Adipose tissue (tissue), 3 donors: ENCODE results near the gene DEGS2. TPM values are rescaled to one million over a fixed set of nuclear protein-coding genes. Genes with fewer than 3 reads are reported as not detected.

Source experiments
- H3K27ac ChIP-seq: one replicate; pipeline ENCODE4 v1.5.1; 2013; ENCODE audit warnings: low read depth, low read length
- WGBS, 3 donors: extraction: QIAGEN DNeasy Blood & Tissue Kit; methylation state at CpG; one replicate each; pipeline ENCODE4 v1.1.7; 2013; 5-methylcytosine and 5-hydroxymethylcytosine counted together
- polyA plus RNA-seq, 3 donors: library from polyadenylated mRNA; stranded (reverse); fragments of 200-250 nt; gene quantifications; one replicate each; pipeline ENCODE4 v1.2.3, GENCODE V29; 2013
- donor health status: healthy with polysubstance abuse.
- donor health status: Bipolar disorder and iron deficiency.
- donor health status: healthy.

The DEGS2 gene
- polyA plus RNA-seq, 3 donors, result 0.22 to 4.2 (median 2.0) TPM

GRCh38 chr14:100108042-100108825 is 51.2 kb downstream of the DEGS2 start:
- no peak overlapping the region for H3K27ac ChIP-seq
- 22 to 35% (median 28%) methylated on average over 13 of the region's 13 CpGs for WGBS, 3 donors

GRCh38 chr14:100107236-100107635 is 52.2 kb downstream of the DEGS2 start:
- no peak overlapping the region for H3K27ac ChIP-seq

GRCh38 chr14:100106250-100107112 is 53.0 kb downstream of the DEGS2 start:
- WGBS, 3 donors, result 45 to 85% (median 55%) methylated on average over 17 of the region's 17 CpGs
- H3K27ac ChIP-seq, result no peak overlapping the region

More at GRCh38 chr14:100107236-100107635, 52.2 kb downstream of the DEGS2 start:
- 73 to 90% (median 79%) methylated on average over 5 of the region's 5 CpGs for WGBS, 3 donors

GRCh38 chr14:100105357-100106169 is 53.9 kb downstream of the DEGS2 start:
- no peak overlapping the region for H3K27ac ChIP-seq
- WGBS, 3 donors, result 68 to 86% (median 72%) methylated on average over 16 of the region's 16 CpGs

- H3K27ac ChIP-seq, result no peak overlapping the region
- WGBS, 3 donors, result 84 to 89% (median 87%) methylated on average over 7 of the region's 7 CpGs
These were observed 54.7 kb downstream of the DEGS2 start for GRCh38 chr14:100104523-100105300.

- H3K27ac ChIP-seq, result no peak overlapping the region
- WGBS, 3 donors, result 73 to 79% (median 78%) methylated on average over 4 of the region's 4 CpGs
These were observed 55.5 kb downstream of the DEGS2 start for GRCh38 chr14:100104006-100104352.

- WGBS, 3 donors, result 74 to 84% (median 77%) methylated on average over 10 of the region's 10 CpGs
- no peak overlapping the region for H3K27ac ChIP-seq
These were observed 56.0 kb downstream of the DEGS2 start for GRCh38 chr14:100103250-100104005.

- H3K27ac ChIP-seq, result no peak overlapping the region
- 81 to 89% (median 85%) methylated on average over 8 of the region's 8 CpGs for WGBS, 3 donors
These were observed 57.2 kb downstream of the DEGS2 start for GRCh38 chr14:100102156-100102785.

- H3K27ac ChIP-seq, result no peak overlapping the region
- 85 to 91% (median 89%) methylated on average over 14 of the region's 14 CpGs for WGBS, 3 donors
These were observed 59.3 kb downstream of the DEGS2 start for GRCh38 chr14:100100032-100100703.

GRCh38 chr14:100098171-100098570 is 61.3 kb downstream of the DEGS2 start:
- WGBS, 3 donors, result 89 to 95% (median 94%) methylated on average over 8 of the region's 8 CpGs
- no peak overlapping the region for H3K27ac ChIP-seq

- H3K27ac ChIP-seq, result no peak overlapping the region
- WGBS, 3 donors, result 87 to 91% (median 90%) methylated on average over 3 of the region's 3 CpGs
These were observed 62.8 kb downstream of the DEGS2 start for GRCh38 chr14:100096656-100097055.

Other genes with a start within 250 kb of the DEGS2 start
- gene EVL, start 94.2 kb downstream of the DEGS2 start, polyA plus RNA-seq, result 10 to 100 TPM; 35.3 to 37.8 (median 36.5) TPM
- 10 to 100 TPM; 11.1 to 24.3 (median 19.0) TPM for gene YY1, start 79.5 kb upstream of the DEGS2 start, polyA plus RNA-seq
- gene SLC25A29, start 146.8 kb upstream of the DEGS2 start, polyA plus RNA-seq, result 10 to 100 TPM; 13.4 to 40.8 (median 25.5) TPM
- gene SLC25A47, start 163.7 kb upstream of the DEGS2 start, polyA plus RNA-seq, result under 1 TPM in 2 of 3 donors, not detected in 1; 0.05 to 0.07 TPM
- 1 to 10 TPM; 5.0 to 7.5 (median 5.8) TPM for gene WDR25, start 216.8 kb upstream of the DEGS2 start, polyA plus RNA-seq